HEK293 (cell line): Measurements from ENCODE around the gene SLC25A25.

Source experiments
- CTCF ChIA-PET: fragments of 350-600 bp; formaldehyde crosslinking; extraction: SDS; loops from one replicate; lab custom pipeline; 2021; ENCODE audit warnings: antibody characterized with exemption; lab: Yijun Ruan, JAX
- POLR2A ChIA-PET: fragments of 300-600 bp; formaldehyde crosslinking; extraction: SDS; loops from one replicate; lab custom pipeline; 2020; ENCODE audit warnings: antibody characterized with exemption, inconsistent platforms; lab: Yijun Ruan, JAX
- H3K27ac ChIP-seq: fragments of 200-500 bp; sonication (Bioruptor generic); 2 replicates; pipeline ENCODE4 v1.5.1; 2014; ENCODE audit warnings: low read depth, low read length, control low read depth, inconsistent platforms; ENCODE audit errors: extremely low read depth
- H3K36me3 ChIP-seq, 2 experiments: fragments of 200-500 bp in 1 of 2; sonication (Bioruptor generic) in 1 of 2; 1 replicate in 1 of 2; 2 replicates in 1 of 2; pipeline ENCODE4 v1.5.1; 2014 to 2017; ENCODE audit warnings: inconsistent platforms in 2 of 2, low read length in 2 of 2; ENCODE audit not compliant: control insufficient read depth in 2 of 2, insufficient read depth in 1 of 2
- H3K4me1 ChIP-seq: fragments of 200-500 bp; sonication (Bioruptor generic); 2 replicates; pipeline ENCODE4 v1.5.1; 2014; ENCODE audit warnings: mild to moderate bottlenecking, low read length, inconsistent platforms; ENCODE audit not compliant: control insufficient read depth, insufficient read depth
- H3K4me3 ChIP-seq: 2 replicates; pipeline ENCODE4 v1.5.1; 2011; ENCODE audit warnings: low read depth, mild to moderate bottlenecking, control low read depth, low read length, moderate library complexity
- H3K9me3 ChIP-seq: fragments of 200-500 bp; sonication (Bioruptor generic); 2 replicates; pipeline ENCODE4 v1.5.1; 2014; ENCODE audit warnings: low read depth, low read length, inconsistent platforms; ENCODE audit not compliant: control insufficient read depth, insufficient read depth
- EGR2 ChIP-seq: fragments of 450-650 bp; formaldehyde crosslinking; IDR thresholded peaks from 2 replicates; pipeline ENCODE4 v1.5.1; 2016; ENCODE audit warnings: low read depth, missing biosample characterization, missing genetic modification characterization
- KLF1 ChIP-seq: fragments of 450-650 bp; formaldehyde crosslinking; IDR thresholded peaks from 2 replicates; pipeline ENCODE4 v1.5.1; 2016; ENCODE audit warnings: missing biosample characterization, missing genetic modification characterization
- PRDM1 ChIP-seq: fragments of 450-650 bp; formaldehyde crosslinking; IDR thresholded peaks from 2 replicates; pipeline ENCODE4; 2016; ENCODE audit warnings: missing biosample characterization, missing genetic modification characterization
- PRDM10 ChIP-seq: fragments of 450-650 bp; formaldehyde crosslinking; IDR thresholded peaks from 2 replicates; pipeline ENCODE4 v1.5.1; 2016; ENCODE audit warnings: missing biosample characterization, missing genetic modification characterization
- ZBTB1 ChIP-seq: fragments of 450-650 bp; formaldehyde crosslinking; IDR thresholded peaks from 2 replicates; pipeline ENCODE4 v1.5.1; 2016; ENCODE audit warnings: missing biosample characterization, missing genetic modification characterization
- ZFP69B ChIP-seq: fragments of 450-650 bp; formaldehyde crosslinking; IDR thresholded peaks from 2 replicates; pipeline ENCODE4 v1.5.1; 2016; ENCODE audit warnings: missing biosample characterization, missing genetic modification characterization
- ZNF10 ChIP-seq: fragments of 450-650 bp; formaldehyde crosslinking; IDR thresholded peaks from 2 replicates; pipeline ENCODE4 v1.5.1; 2017; ENCODE audit warnings: missing biosample characterization, missing genetic modification characterization
- ZNF175 ChIP-seq: fragments of 450-650 bp; formaldehyde crosslinking; IDR thresholded peaks from 2 replicates; pipeline ENCODE4 v1.5.1; 2016; ENCODE audit warnings: missing biosample characterization, missing genetic modification characterization
- ZNF184 ChIP-seq: fragments of 450-650 bp; IDR thresholded peaks from 2 replicates; pipeline ENCODE4 v1.5.1; 2018; ENCODE audit warnings: missing biosample characterization, mild to moderate bottlenecking, missing genetic modification characterization
- ZNF239 ChIP-seq: fragments of 450-650 bp; formaldehyde crosslinking; IDR thresholded peaks from 2 replicates; pipeline ENCODE4 v1.5.1; 2016; ENCODE audit warnings: missing biosample characterization, missing genetic modification characterization
- ZNF302 ChIP-seq: fragments of 450-650 bp; formaldehyde crosslinking; IDR thresholded peaks from 2 replicates; pipeline ENCODE4 v1.5.1; 2016; ENCODE audit warnings: missing biosample characterization, missing genetic modification characterization, low read depth
- ZNF433 ChIP-seq: fragments of 450-650 bp; formaldehyde crosslinking; IDR thresholded peaks from 2 replicates; pipeline ENCODE4 v1.5.1; 2016; ENCODE audit warnings: missing biosample characterization, missing genetic modification characterization, low read depth
- ZNF555 ChIP-seq: fragments of 450-650 bp; formaldehyde crosslinking; conservative IDR thresholded peaks from 2 replicates; pipeline ENCODE4 v1.5.1; 2017; ENCODE audit warnings: missing biosample characterization, mild to moderate bottlenecking, missing genetic modification characterization, inconsistent platforms
- ZNF600 ChIP-seq: fragments of 450-650 bp; formaldehyde crosslinking; IDR thresholded peaks from 2 replicates; pipeline ENCODE4 v1.5.1; 2016; ENCODE audit warnings: missing biosample characterization, missing genetic modification characterization
- ZNF629 ChIP-seq: fragments of 450-650 bp; formaldehyde crosslinking; IDR thresholded peaks from 2 replicates; pipeline ENCODE4 v1.5.1; 2017; ENCODE audit warnings: missing biosample characterization, missing genetic modification characterization
- TF ChIP-seq, protein P1 (sequence below): fragments of 450-650 bp; formaldehyde crosslinking; IDR thresholded peaks from 2 replicates; pipeline ENCODE4 v1.5.1; 2017; ENCODE audit warnings: missing biosample characterization, missing genetic modification characterization

The SLC25A25 gene

GRCh38 chr9:128099231-128099931 is 31.3 kb downstream of the SLC25A25 start:
- H3K4me3 ChIP-seq: peak overlapping the region; percentile 16
- ChIA-PET CTCF (interaction anchor here (1.2 to 5.0 kb wide), 7 partner anchors 12 to 157 kb away, joined by 3 to 42 read pairs (median 7); no protein-coding TSS in a partner anchor), POLR2A (interaction anchor here (0.6 to 2.6 kb wide), 3 partner anchors 9 to 32 kb away, joined by 3 to 14 read pairs (median 8); partner anchors contain the start of genes NAIF1 and SLC25A25)
- no peaks in the 10 kb centered on the region for H3K9me3 ChIP-seq
- no peak overlapping the region for H3K27ac ChIP-seq
- H3K4me1 ChIP-seq: 0 out of 2 replicates have a peak, but pooled peaks cover 4% of the 10 kb centered on the region
- no peak for TF ChIP-seq ZNF629 (tag by site-specific recombination)
- TF ChIP-seq ZNF600 (tag by site-specific recombination): no peak
- no peak for TF ChIP-seq ZBTB1 (tag by site-specific recombination)
- no peak for TF ChIP-seq ZFP69B (tag by site-specific recombination)
- TF ChIP-seq ZNF239: no peak
- peak; percentile 72 for TF ChIP-seq KLF1
- TF ChIP-seq ZNF10: no peak
- no peak for TF ChIP-seq ZNF184
- TF ChIP-seq, protein P1, sequence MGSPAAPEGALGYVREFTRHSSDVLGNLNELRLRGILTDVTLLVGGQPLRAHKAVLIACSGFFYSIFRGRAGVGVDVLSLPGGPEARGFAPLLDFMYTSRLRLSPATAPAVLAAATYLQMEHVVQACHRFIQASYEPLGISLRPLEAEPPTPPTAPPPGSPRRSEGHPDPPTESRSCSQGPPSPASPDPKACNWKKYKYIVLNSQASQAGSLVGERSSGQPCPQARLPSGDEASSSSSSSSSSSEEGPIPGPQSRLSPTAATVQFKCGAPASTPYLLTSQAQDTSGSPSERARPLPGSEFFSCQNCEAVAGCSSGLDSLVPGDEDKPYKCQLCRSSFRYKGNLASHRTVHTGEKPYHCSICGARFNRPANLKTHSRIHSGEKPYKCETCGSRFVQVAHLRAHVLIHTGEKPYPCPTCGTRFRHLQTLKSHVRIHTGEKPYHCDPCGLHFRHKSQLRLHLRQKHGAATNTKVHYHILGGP (tag by site-specific recombination): no peak
- H3K36me3 ChIP-seq: peaks cover 0 to 38% of the 10 kb centered on the region in 2 experiments; a peak in 2 of 3 replicates

GRCh38 chr9:128099932-128100491 is 32.0 kb downstream of the SLC25A25 start:
- Histone ChIP-seq H3K9me3 (no peaks in the 10 kb centered on the region), H3K4me1 (0 out of 2 replicates have a peak, but pooled peaks cover 4% of the 10 kb centered on the region), H3K36me3 (peaks cover 0 to 40% of the 10 kb centered on the region in 2 experiments; a peak in 2 of 3 replicates), H3K4me3 (no peak overlapping the region), H3K27ac (no peak overlapping the region)
- POLR2A ChIA-PET: interaction anchor here (0.6 to 2.6 kb wide), 3 partner anchors 25 to 32 kb away, joined by 3 to 8 read pairs (median 3); partner anchors contain the start of genes NAIF1 and SLC25A25
- CTCF ChIA-PET: interaction anchor here (0.6 to 5.0 kb wide), 5 partner anchors 11 to 156 kb away, joined by 3 to 42 read pairs (median 11); no protein-coding TSS in a partner anchor
- TF ChIP-seq KLF1 (0 out of 2 replicates have a peak, but pooled peaks have one; percentile 48), ZNF433 (tag by site-specific recombination) (no peak), EGR2 (tag by site-specific recombination) (0 out of 2 replicates have a peak, but pooled peaks have one; percentile 23)

DNA sequence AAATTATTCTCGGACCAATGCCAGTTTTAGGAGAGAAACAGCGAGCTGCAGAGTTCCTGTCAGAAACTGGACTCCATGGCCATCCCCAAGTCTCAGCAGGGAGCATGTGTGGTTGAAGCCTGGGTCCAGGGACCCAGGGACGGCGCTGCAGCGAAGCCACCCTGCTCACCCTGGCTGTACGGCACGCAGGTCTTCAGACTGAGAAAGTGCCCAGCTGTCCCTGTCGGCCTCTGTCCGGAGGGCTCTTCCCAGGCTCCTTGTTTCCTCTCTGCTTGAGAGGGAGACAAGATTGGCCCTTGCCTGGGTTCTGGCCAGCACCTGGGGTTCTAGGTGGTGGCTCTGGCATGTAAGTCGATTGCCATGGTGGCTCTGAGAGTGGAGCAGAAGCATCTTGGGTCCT is 32.5 kb downstream of the SLC25A25 start:
- Histone ChIP-seq H3K27ac (no peak overlapping the region), H3K4me1 (0 out of 2 replicates have a peak, but pooled peaks cover 4% of the 10 kb centered on the region), H3K36me3 (peaks cover 0 to 44% of the 10 kb centered on the region in 2 experiments; a peak in 2 of 3 replicates), H3K4me3 (no peak overlapping the region), H3K9me3 (no peaks in the 10 kb centered on the region)
- ChIA-PET POLR2A (interaction anchor here (0.8 to 2.6 kb wide), 2 partner anchors 28 to 33 kb away, joined by 3 to 8 read pairs; partner anchors contain the start of genes NAIF1 and SLC25A25), CTCF (interaction anchor here (1.9 to 5.0 kb wide), 4 partner anchors 15 to 157 kb away, joined by 7 to 42 read pairs (median 14); no protein-coding TSS in a partner anchor)
- TF ChIP-seq ZNF175 (tag by site-specific recombination) (no peak), ZNF302 (tag by site-specific recombination) (no peak), ZNF555 (no peak), PRDM10 (tag by site-specific recombination) (no peak), PRDM1 (tag by site-specific recombination) (no peak)
